Measurements from ENCODE around the gene SPTB.
"Not testable (repeated sequence)": the region's sequence is repeated elsewhere in the genome, so short reads cannot be mapped to it uniquely, and the experiment has no call there.

Gene SPTB

DNA sequence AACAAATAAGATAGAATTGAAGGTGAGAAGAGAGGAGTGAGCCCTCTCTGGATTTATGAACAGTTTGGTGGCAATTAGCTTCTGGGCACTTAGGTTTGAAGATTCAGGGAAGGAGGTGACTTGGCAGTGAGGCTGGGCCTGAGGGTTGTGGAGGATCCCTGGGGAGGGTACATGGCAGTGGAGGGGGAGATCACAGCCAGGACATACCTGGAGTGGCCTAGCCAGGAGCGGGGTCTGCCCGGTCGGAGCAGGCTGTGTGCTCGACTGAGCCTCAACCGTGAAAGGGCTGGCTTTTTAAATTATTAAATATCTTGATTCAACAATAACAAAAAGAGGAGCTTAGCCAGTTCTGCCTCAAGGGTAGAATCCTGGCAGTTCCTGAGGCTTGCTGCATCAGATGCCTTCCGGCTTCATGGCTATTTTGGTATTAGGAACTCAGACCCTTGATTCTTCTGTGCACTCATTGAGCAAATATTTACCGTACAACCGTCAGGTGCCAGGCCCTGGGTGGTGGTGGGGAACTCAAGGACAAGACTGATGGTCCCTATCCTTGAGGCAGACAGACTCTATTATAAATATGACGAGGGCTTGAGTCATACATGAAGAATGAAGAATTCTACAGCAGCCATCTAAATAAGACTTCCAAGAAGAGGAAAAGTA, 73.4 kb downstream of the SPTB start:
- TF ChIP-seq, protein P1, sequence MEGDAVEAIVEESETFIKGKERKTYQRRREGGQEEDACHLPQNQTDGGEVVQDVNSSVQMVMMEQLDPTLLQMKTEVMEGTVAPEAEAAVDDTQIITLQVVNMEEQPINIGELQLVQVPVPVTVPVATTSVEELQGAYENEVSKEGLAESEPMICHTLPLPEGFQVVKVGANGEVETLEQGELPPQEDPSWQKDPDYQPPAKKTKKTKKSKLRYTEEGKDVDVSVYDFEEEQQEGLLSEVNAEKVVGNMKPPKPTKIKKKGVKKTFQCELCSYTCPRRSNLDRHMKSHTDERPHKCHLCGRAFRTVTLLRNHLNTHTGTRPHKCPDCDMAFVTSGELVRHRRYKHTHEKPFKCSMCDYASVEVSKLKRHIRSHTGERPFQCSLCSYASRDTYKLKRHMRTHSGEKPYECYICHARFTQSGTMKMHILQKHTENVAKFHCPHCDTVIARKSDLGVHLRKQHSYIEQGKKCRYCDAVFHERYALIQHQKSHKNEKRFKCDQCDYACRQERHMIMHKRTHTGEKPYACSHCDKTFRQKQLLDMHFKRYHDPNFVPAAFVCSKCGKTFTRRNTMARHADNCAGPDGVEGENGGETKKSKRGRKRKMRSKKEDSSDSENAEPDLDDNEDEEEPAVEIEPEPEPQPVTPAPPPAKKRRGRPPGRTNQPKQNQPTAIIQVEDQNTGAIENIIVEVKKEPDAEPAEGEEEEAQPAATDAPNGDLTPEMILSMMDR (IDR thresholded peaks at IDR 0.05; ENCODE audit: insufficient read depth, low read depth, low read length, missing control alignments), result no peak
- H3K4me3 ChIP-seq (ENCODE audit: low read depth, low read length), result no peak overlapping the region
- DNase-seq (ENCODE audit: low read depth), result no peak

DNA sequence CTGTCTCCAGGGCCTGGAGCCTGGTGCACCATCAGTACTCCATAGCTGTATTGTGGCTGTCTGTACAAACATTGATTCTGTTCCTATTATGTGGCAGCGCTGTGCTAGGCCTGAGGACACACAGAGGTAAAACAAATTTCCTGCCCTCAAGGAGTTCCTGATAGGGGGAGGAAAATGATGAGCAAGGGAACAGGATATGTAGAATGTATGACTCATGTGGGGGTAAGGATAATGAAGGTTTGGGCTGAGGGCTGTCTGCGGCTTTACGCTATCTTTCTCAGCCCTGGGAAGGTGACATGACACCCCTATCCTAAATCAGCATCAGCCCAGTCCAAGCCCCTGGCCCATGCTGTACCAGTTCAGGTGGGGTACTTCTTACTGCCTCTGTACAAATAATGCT, 74.1 kb downstream of the SPTB start:
- not testable (repeated sequence) for DNase-seq (ENCODE audit: low read depth); H3K4me3 ChIP-seq (ENCODE audit: low read depth, low read length)

DNA sequence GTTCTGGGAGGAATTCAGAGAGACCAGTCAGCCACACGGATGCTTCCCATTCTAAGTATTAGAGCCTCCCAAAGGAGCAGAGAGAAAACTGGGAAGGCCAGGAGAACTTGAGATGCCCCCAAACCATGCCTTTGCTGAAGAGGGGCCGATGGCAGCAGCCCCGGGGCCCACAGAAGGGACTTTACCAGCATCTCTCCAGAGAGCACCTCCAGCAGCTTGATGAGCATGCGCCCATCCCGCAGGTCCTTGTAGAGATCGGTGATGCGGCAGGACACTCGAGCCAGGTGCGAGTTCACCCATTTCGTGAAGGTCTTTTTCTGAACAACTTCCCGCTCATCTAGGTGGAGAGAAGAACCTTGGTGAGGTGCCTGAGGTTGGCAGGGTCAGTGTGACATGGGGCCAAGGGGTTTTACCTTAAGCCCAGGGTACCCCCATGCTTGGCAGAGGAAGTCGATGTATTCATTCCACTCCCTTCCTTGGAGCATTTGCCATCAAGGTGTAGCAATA, 74.9 kb downstream of the SPTB start:
- no peak for DNase-seq (ENCODE audit: low read depth)
- no peak overlapping the region for H3K4me3 ChIP-seq (ENCODE audit: low read depth, low read length)
- TF ChIP-seq, protein P1 (IDR thresholded peaks at IDR 0.05; ENCODE audit: insufficient read depth, low read depth, low read length, missing control alignments), result no peak

DNA sequence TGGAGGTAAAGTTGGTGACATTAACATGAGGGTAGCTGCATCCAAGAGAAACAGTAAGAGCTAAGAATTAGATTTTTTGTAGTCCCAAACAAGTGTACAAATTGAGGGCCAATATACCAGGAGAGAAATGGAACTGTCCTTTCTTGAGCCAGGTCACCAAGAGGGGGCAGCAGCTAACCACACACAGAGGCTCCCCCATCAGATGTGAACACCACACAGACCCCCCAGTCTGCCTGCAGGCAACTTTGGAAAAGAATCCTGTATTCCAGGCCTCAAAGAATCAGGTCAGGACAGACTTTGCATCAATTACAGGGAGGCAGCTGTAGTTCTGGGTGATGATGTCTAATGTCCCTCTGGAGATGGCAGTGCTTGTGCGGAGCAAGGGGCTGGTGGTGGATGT, 77.9 kb downstream of the SPTB start:
- no peak overlapping the region for H3K4me3 ChIP-seq (ENCODE audit: low read depth, low read length)
- DNase-seq (ENCODE audit: low read depth), result peak; percentile 11
- TF ChIP-seq, protein P1 (IDR thresholded peaks at IDR 0.05; ENCODE audit: insufficient read depth, low read depth, low read length, missing control alignments), result peak; percentile 31

DNA sequence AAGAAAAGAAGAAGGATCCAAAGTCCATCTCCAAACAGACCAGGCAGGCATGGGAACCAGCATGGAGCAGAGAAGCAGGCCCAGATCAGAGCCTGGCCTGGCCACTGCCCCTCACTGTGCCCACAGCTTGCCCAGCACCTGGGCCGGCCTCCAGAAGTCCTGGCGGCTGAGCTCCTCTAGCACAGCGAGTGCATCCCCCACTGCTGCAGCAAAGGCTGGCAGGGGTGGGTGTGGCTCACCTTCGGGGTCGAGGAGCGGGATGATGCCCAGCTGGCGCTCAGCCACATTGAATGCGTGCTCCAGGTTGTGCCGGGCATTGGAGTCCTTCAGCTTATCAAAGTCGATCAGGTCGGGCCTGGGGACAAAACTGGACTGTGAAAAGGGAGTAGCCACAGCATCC, 78.7 kb downstream of the SPTB start:
- TF ChIP-seq, protein P1 (IDR thresholded peaks at IDR 0.05; ENCODE audit: insufficient read depth, low read depth, low read length, missing control alignments), result no peak
- no peak for DNase-seq (ENCODE audit: low read depth)
- H3K4me3 ChIP-seq (ENCODE audit: low read depth, low read length), result no peak overlapping the region

DNA sequence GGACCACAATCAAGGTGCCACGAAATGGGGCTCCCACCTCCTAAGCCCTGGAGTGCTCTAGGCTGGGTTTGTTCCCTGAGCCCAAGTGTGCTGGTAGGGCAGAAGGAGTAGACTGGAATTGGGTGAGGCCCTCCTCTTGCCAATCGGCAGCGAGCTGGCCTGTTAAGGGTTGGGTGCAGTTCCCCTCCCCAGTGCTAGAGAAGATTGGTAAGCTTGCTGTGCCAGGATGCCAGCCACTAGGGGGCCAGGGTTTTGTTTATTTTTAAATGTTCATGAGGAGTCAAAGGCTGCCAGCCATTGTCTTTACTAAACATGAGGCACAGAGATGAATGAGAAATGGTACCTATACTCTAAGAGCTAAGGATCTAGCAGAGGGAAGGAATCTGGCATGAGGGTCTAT, 79.7 kb downstream of the SPTB start:
- DNase-seq (ENCODE audit: low read depth), result peak; percentile 25
- H3K4me3 ChIP-seq (ENCODE audit: low read depth, low read length), result no peak overlapping the region
- TF ChIP-seq, protein P1 (IDR thresholded peaks at IDR 0.05; ENCODE audit: insufficient read depth, low read depth, low read length, missing control alignments), result peak; percentile 37

DNA sequence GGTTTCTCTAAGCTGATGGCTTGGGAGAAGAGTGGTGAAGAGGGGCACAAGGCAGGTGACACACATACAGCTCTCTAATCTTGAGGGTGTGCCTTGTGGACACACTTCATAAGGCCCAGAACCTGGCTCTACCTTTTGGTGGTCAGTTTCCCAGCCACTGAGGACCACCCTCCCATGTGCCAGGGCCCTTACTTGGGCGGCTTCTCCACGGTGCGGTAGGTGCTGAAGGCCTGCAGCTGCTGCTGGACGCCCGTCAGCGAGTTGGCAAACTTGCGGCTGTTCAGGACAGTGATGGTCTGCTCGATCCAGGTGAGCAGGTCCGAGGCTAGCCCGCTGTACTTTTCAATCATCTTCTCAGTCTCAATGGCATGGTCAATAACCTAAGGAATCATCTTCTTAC, 80.2 kb downstream of the SPTB start:
- H3K4me3 ChIP-seq (ENCODE audit: low read depth, low read length), result no peak overlapping the region
- no peak for DNase-seq (ENCODE audit: low read depth)
- TF ChIP-seq, protein P1 (IDR thresholded peaks at IDR 0.05; ENCODE audit: insufficient read depth, low read depth, low read length, missing control alignments), result no peak

Measured in GM12865 (cell line).